D721Med (cell line): Measurements from ENCODE around the gene UBAC1.

Experiments used
- DNase-seq: peaks from one replicate; pipeline ENCODE4 v3.0.0; 2011; ENCODE audit warnings: low spot score; ENCODE audit not compliant: insufficient read length
- FAIRE-seq: peaks from 2 replicates; lab custom pipeline; 2011; peaks lifted over from hg19 to GRCh38; lab: Jason Lieb, UNC
- TF ChIP-seq, protein P1 (sequence below): IDR thresholded peaks from 2 replicates; pipeline ENCODE4 v1.5.1; 2012; ENCODE audit warnings: mild to moderate bottlenecking, control low read depth; ENCODE audit not compliant: insufficient read depth; ENCODE audit errors: missing control alignments

The UBAC1 gene

DNA sequence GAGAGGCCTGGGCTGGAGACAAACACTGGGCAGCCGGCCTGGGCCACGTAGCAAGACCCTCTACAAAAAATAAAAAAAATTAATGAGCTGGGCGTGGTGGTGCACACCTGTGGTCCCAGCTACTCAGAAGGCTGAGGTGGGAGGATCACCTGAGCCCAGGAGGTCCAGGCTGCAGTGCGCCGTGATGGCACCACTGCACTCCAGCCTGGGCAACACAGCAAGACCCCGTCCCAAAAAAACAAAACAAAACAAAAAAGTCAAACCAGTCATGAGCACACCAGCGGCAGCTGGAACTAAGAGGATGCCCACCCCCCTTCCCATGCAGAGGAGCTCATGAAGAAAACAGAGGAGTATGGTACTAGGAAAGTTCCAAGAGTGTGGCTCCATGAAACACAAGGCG, 2.2 kb upstream of the UBAC1 start:
- FAIRE-seq (no peak), DNase-seq (no peak)
- TF ChIP-seq, protein P1, sequence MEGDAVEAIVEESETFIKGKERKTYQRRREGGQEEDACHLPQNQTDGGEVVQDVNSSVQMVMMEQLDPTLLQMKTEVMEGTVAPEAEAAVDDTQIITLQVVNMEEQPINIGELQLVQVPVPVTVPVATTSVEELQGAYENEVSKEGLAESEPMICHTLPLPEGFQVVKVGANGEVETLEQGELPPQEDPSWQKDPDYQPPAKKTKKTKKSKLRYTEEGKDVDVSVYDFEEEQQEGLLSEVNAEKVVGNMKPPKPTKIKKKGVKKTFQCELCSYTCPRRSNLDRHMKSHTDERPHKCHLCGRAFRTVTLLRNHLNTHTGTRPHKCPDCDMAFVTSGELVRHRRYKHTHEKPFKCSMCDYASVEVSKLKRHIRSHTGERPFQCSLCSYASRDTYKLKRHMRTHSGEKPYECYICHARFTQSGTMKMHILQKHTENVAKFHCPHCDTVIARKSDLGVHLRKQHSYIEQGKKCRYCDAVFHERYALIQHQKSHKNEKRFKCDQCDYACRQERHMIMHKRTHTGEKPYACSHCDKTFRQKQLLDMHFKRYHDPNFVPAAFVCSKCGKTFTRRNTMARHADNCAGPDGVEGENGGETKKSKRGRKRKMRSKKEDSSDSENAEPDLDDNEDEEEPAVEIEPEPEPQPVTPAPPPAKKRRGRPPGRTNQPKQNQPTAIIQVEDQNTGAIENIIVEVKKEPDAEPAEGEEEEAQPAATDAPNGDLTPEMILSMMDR, result no peak

DNA sequence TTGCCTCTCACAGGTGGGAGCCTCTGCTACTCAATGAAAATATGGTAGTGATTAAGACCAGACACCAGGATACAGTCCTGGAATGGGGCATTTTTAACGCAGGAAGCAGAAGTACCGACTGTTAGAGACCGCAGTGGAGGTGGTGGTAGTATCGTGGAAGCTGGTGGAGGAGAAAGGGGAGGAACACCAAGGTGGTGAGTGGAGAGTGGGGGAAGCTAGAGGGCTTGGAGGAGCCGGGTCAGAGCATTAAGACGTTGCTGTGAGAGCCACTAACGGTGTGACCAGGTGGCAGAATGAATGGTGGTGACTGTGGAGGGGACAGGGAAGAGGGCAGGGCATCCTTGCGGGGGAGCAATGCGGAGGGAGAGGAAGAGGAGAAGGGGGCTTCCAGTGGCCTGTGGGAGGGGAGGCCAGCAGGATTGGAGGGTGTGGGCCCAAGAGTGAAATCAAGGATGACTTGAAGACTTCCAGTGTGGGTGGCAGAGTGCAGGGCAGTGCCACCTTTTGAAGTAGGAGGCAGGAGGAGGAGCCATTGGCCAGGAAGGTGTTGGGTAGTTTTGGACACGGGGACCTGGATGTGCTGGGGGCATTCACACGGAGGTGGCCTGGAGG, 1.6 kb upstream of the UBAC1 start:
- TF ChIP-seq, protein P1, result no peak
- FAIRE-seq, result no peak
- DNase-seq, result no peak

DNA sequence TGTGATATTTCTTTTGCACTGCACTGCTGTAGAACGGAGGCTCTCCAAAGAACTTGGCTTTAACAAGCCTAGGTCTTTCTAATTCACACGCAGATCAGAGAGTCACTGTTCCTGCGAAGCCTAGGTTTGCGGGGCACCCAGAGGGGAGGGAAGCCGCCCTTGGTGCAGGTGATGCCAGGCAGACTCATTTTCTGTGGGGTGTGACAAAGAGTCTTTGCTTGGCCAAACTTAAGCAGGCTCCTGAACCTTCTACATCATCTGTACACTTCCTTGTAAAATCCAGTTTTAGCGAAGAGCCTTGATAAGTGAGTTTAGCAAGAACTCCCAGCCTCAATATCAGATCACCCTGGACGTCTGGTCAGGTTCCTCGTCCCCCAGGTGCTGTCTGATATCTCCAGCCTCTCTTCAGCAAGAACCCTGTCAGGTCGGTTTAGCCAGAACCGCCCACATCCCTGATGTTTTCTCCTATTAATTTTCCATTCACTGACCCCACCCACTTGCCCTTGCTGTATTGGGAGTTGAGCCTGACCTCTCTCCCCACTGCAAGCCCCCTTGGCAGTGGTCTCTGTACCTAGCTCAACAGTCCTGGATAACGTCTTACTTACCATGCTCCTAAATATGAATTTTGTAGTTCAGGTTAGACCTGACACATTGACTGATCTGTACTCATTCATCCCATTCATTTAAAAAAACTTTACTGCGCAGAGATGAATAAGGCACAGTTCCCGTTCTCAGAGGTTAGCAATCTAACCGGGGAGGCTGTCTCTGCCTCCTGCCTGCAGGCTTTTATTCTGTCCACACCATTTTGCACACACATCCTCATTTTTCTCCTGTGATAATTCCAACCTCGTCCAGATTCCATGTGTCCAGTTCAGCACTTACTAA, 880 bp upstream of the UBAC1 start:
- DNase-seq, result no peak
- no peak for FAIRE-seq
- TF ChIP-seq, protein P1, result no peak

DNA sequence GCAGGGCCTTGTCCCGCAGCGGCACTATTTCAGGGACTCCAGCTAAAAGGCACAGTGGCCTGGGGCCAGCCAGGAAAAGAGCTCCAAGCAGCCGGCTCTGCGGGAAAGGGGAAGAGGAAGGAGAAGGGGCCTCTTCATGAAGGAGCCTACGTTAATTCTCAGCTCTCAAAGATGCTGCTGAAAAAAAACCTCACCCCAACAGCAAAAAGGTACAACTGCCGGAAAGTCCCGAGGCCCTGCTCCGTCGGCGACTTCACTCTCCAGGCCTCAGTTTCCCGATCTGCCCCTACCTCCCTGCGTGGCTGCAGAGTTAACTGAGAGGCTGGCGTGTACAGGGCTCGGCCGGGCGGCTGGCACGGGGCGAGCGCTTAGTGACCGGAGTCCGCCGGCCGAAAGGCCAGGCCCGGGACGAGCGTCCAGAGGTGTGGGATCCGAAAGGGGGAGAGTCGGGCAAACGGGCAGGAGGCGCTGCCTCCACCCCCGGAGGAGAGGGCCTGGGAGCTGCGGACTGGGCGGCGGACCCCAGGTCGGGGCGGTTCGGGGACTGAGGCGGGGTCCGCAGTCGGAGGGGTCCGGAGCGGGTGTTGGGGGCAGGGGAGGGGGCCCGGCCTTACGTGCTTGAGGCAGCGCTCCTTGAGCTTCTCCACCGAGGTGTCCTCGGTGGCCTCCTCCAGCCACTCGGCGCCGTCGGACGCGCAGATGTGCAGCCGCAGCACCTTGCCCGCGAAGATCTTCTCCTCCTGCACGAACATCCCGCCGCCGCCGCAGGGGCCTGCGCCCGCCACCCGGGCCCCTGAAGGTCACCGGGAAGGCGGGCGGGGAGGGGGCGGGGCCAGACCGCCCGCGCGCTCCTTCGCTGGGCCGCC, 529 bp downstream of the UBAC1 start:
- DNase-seq (no peak), FAIRE-seq (no peak)
- TF ChIP-seq, protein P1, result no peak

DNA sequence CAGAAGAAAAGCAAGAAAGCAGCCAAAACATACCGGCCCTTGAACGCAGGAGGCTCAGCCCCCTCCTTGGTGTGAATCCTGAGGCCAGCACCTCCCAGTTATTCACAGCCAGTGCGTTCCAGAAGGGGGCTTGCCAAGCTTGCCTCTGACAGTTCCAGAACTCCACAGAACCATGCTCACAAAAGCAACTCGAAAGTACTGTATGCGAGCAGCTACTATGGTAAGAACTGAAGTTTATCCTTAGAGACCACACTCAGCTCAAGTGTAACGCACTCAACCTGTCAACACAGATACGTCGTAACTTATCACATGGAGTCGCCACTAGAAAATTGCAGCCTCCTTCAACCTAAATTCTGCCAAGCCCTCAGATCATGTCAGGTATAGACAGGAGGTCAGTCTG, 1.4 kb downstream of the UBAC1 start:
- TF ChIP-seq, protein P1, result no peak
- FAIRE-seq (no peak), DNase-seq (no peak)

DNA sequence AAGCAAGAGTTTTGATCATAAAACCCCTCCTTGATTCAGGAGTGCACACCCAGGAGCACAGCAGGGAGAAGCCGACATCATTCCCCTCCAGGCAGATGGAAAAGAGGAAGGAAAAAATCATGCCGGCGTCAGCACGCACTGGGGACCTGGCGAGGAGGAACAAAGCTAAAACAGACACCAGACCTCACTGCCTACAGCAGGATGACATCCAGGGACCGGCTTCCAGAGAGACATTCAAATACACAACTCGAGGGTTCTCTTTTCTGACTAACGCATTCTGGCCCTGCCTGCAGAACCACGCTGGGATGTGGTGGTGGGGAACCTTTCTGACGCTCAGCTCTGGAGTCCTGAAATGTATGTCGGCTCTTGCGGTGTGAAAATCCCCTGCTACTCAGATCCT, 2.7 kb downstream of the UBAC1 start:
- TF ChIP-seq, protein P1, result no peak
- DNase-seq (no peak), FAIRE-seq (no peak)
